SK-N-SH treated with all-trans-retinoic acid at 6 μM for 48 hours (cell line): ENCODE data around the gene DNAJB12.
"Not testable (repeated sequence)": the region's sequence is repeated elsewhere in the genome, so short reads cannot be mapped to it uniquely, and the experiment has no call there.

Experiments
- ATAC-seq: fragments of 200-7000 bp; cut with Tn5 transposase; 3 replicates; pipeline ENCODE4 v1.9.1; 2020; ENCODE audit warnings: mild to moderate bottlenecking, moderate library complexity
- ARNTL ChIP-seq: fragments of 450-650 bp; formaldehyde crosslinking; IDR thresholded peaks from 2 replicates; pipeline ENCODE4 v1.5.0; 2020; ENCODE audit warnings: low read depth, mild to moderate bottlenecking, moderate library complexity, borderline replicate concordance
- BACH2 ChIP-seq: fragments of 250-450 bp; sonication (Bioruptor Pico); IDR thresholded peaks from 2 replicates; pipeline ENCODE4 v1.9.0; 2021; ENCODE audit warnings: mild to moderate bottlenecking, borderline replicate concordance
- ESRRG ChIP-seq: fragments of 250-450 bp; sonication (Bioruptor Pico); IDR thresholded peaks from 2 replicates; pipeline ENCODE4 v1.6.1; 2021; ENCODE audit warnings: mild to moderate bottlenecking
- GLIS3 ChIP-seq: fragments of 250-450 bp; sonication (Bioruptor Pico); IDR thresholded peaks from 2 replicates; pipeline ENCODE4 v1.5.0; 2020; ENCODE audit warnings: mild to moderate bottlenecking, moderate library complexity
- ISL1 ChIP-seq: fragments of 250-450 bp; sonication (Bioruptor Pico); IDR thresholded peaks from 2 replicates; pipeline ENCODE4 v2.1.2; 2022; ENCODE audit warnings: mild to moderate bottlenecking, moderate library complexity
- OSR1 ChIP-seq: fragments of 250-450 bp; sonication (Bioruptor Pico); IDR thresholded peaks from 2 replicates; pipeline ENCODE4 v1.8.0; 2022; ENCODE audit warnings: moderate library complexity, mild to moderate bottlenecking, inconsistent platforms
- PATZ1 ChIP-seq: fragments of 250-450 bp; sonication (Bioruptor Pico); IDR thresholded peaks from 2 replicates; pipeline ENCODE4 v1.8.0; 2020; ENCODE audit warnings: mild to moderate bottlenecking, moderate library complexity, borderline replicate concordance
- PPARA ChIP-seq: fragments of 250-450 bp; sonication (Bioruptor Pico); IDR thresholded peaks from 2 replicates; pipeline ENCODE4 v1.5.0; 2020; ENCODE audit warnings: mild to moderate bottlenecking, borderline replicate concordance
- TCF4 ChIP-seq: fragments of 250-450 bp; sonication (Bioruptor Pico); IDR thresholded peaks from 2 replicates; pipeline ENCODE4 v1.8.0; 2021; ENCODE audit warnings: mild to moderate bottlenecking, moderate library complexity, borderline replicate concordance
- TOX ChIP-seq: fragments of 250-450 bp; sonication (Bioruptor Pico); IDR thresholded peaks from 2 replicates; pipeline ENCODE4 v1.8.0; 2021; ENCODE audit warnings: mild to moderate bottlenecking, moderate library complexity, borderline replicate concordance
- TSHZ2 ChIP-seq: fragments of 250-450 bp; sonication (Bioruptor Pico); IDR thresholded peaks from 2 replicates; pipeline ENCODE4 v1.5.0; 2020; ENCODE audit warnings: mild to moderate bottlenecking, moderate library complexity
- ZC3H10 ChIP-seq: fragments of 250-450 bp; sonication (Bioruptor Pico); IDR thresholded peaks from 2 replicates; pipeline ENCODE4 v1.5.1; 2021; ENCODE audit warnings: mild to moderate bottlenecking, moderate library complexity
- ZFP3 ChIP-seq: fragments of 250-450 bp; sonication (Bioruptor Pico); IDR thresholded peaks from 2 replicates; pipeline ENCODE4 v1.5.0; 2020; ENCODE audit warnings: mild to moderate bottlenecking, moderate library complexity
- ZFP30 ChIP-seq: fragments of 450-650 bp; formaldehyde crosslinking; IDR thresholded peaks from 2 replicates; pipeline ENCODE4 v1.5.0; 2022; ENCODE audit warnings: mild to moderate bottlenecking, moderate library complexity
- ZNF8 ChIP-seq: fragments of 450-650 bp; formaldehyde crosslinking; IDR thresholded peaks from 2 replicates; pipeline ENCODE4 v1.5.0; 2020; ENCODE audit warnings: mild to moderate bottlenecking, moderate library complexity
- TF ChIP-seq, protein P1 (sequence below): fragments of 250-450 bp; sonication (Bioruptor Pico); IDR thresholded peaks from 2 replicates; pipeline ENCODE4 v1.8.0; 2021; ENCODE audit warnings: low read depth, mild to moderate bottlenecking, moderate library complexity, borderline replicate concordance

Gene DNAJB12

DNA sequence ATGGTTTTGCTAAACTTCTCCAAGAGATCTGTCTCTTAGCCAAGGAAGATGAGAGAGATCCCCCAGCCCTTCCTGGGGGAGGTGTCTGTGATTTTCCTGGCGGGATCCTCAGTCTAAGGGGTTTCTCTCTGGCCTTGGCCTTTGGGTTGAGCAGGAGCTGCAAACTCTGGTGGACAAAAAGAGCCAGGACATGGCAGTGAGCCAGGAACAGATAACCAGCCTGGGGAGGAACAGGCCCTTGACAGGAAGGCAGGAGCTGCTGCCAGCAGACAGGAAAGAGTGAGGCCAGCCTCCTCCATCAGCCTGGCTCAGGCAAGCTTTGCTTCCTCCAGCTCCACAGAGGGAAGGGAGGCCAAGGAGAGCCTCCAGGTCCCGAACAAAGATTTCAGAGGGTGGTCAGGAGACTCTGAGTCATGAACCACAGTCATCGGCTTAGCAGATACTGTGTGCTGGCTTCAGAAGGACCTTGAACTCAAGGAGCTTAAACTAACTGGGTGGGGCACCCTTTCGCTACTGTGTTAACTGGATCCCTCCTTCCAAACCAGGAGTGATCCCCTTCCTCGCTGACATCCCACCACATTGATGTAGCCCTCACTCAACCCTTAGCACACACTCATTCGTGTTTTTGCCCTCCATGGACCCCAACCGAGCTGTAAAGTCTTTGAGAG is 46.3 kb downstream of the DNAJB12 start (continued):
- no peak for TF ChIP-seq ZNF8 (CRISPR knock-in tag)
- TF ChIP-seq, protein P1, sequence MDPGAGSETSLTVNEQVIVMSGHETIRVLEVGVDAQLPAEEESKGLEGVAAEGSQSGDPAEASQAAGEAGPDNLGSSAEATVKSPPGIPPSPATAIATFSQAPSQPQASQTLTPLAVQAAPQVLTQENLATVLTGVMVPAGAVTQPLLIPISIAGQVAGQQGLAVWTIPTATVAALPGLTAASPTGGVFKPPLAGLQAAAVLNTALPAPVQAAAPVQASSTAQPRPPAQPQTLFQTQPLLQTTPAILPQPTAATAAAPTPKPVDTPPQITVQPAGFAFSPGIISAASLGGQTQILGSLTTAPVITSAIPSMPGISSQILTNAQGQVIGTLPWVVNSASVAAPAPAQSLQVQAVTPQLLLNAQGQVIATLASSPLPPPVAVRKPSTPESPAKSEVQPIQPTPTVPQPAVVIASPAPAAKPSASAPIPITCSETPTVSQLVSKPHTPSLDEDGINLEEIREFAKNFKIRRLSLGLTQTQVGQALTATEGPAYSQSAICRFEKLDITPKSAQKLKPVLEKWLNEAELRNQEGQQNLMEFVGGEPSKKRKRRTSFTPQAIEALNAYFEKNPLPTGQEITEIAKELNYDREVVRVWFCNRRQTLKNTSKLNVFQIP (CRISPR knock-in tag) = no peak
- TF ChIP-seq ESRRG (CRISPR knock-in tag) = no peak

DNA sequence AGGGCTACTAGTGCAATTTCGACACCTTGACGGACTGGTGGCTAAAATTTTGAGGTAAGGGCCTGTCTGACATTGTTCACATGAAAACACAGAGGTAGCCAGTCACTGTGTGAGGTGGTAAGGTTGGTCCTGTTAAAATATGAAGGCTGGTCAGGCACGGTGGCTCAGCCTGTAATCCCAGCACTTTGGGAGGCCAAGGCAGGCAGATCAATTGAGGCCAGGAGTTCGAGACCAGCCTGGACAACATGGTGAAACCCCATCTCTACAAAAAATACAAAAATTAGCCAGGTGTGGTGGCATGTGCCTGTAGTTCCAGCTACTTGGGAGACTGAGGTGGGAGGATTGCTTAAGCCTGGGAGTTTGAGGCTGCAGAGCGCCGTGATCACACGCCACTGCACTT is 47.0 kb downstream of the DNAJB12 start:
- ATAC-seq = not testable (repeated sequence)

DNA sequence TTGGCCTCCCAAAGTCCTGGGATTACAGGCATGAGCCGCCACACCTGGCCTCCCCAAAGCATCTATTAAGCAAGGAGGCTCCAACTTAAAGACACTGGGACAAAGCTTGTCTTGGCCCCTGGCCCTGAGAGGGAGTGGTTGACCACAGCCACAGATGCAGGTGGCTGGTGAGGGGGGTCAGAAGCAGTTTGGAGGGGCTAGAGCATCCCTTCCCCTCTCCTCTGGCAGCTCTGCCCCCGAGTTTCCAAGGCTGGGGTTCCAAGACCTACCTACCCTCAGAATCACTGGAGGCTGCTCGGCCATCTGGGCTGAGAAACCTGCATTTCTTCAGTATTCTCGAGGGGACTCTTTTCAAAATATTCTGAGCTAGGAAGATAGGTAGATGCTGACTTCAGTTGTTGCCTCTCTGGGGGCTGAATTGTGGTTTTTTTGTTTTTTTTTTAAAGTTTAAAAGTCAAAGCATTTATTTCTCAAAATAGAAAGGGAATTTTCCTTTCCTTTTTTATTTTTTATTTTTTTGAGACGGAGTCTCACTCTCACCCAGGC is 48.4 kb downstream of the DNAJB12 start:
- no peak for TF ChIP-seq TOX
- no peak for TF ChIP-seq ESRRG (CRISPR knock-in tag)
- no peak for TF ChIP-seq ZC3H10 (CRISPR knock-in tag)
- no peak for TF ChIP-seq ZNF8 (CRISPR knock-in tag)
- TF ChIP-seq BACH2 (CRISPR knock-in tag) = no peak
- TF ChIP-seq ZFP30 = no peak
- no peak for TF ChIP-seq PATZ1 (CRISPR knock-in tag)
- TF ChIP-seq OSR1 (CRISPR knock-in tag) = no peak
- ATAC-seq = no peak

DNA sequence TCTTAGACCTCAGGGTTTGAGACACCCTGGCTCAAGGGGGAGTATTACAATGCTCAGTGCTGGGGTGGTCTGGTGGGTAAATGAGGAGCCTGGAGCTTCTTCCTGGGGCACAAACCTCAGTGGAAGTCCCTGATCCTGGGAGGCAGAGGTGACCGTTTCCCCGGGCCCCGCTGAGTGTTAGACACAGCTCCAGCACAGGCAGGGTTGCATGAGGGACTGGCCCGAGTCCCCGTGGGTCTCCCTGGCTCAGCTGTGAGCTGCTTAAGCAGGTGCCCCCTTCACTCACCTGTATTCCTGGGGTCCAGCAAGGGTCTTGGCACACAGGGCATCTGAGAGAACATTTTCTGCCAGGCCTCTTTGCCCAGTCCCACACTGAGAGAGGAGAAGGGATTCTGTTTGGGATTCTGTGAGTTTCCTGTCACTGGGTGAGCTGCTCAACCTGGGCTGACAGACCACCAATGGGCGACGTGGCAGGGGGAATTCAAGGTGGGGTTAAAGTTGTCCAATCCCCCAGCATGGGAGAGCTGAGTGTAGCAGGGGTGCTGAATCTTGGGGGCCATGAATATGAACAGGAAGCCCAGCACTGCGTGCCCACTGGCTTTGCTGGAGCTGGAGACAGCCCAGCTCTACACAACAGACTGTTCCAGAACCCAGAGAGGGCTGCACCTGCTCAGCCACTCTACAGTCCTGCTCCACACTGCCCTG is 51.1 kb downstream of the DNAJB12 start:
- no peak for ATAC-seq
- TF ChIP-seq ISL1 (CRISPR knock-in tag) (no peak), ZFP30 (no peak), ARNTL (no peak), ZFP3 (CRISPR knock-in tag) (no peak), TCF4 (no peak), PATZ1 (CRISPR knock-in tag) (no peak), TSHZ2 (CRISPR knock-in tag) (no peak), GLIS3 (CRISPR knock-in tag) (no peak), ZC3H10 (CRISPR knock-in tag) (no peak), PPARA (CRISPR knock-in tag) (no peak), TOX (no peak)
- TF ChIP-seq, protein P1 (CRISPR knock-in tag) = no peak
